Measurements from ENCODE around the gene SRPK1.

SRPK1 gene

DNA sequence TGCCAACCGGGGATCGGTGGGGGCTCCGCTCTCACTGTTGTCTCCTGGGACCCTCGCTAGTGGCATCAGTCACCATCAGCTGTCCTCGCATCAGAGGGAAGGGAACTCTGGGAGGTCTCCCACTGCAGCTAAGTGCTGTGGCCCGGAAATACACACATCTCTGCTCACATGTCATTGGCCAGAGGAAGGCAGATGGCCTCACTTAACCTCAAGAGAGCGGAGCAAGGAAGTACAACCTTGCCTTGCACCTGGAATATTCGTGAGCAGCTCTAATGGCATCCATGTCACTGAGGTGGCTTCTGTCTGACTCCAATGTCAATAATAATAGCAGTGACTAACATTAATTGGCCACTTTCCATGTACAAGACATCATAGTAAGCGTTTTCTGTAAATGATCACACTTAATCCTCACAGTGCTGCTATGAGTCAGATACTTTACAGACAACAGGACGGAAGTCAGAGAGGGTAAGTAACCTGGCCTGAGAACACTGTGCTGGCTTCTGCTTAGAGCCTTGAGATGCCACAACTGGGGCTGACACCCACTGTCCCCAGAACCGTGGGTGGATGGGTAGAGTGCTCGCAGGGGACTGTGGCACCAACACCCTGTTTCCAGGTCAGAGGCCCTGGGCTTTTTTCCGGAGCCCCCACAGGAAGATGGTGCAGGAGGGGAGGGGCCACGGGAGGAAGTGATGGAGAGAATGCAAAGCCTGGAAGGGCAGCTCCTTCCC is 109.8 kb downstream of the SRPK1 start:
- DNase-seq: no peak

DNA sequence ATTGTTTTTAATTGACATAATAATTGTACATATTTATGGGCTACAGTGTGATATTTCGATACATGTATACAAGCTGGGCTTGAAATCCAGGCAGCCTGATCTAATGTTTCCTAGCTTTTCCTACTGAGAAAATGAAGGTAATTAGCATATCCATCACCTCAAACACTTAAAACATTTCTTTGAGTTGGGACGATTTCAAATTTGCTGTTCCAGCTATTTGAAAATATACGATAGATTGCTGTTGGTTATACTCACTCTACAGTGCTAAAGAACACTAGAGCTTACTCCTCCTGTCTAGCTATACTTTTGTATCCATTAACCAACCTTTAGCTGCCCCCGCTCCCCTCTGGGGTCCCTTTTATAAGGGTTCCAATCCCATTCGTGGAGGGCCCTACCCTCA is 111.1 kb downstream of the SRPK1 start:
- no peak for DNase-seq

DNA sequence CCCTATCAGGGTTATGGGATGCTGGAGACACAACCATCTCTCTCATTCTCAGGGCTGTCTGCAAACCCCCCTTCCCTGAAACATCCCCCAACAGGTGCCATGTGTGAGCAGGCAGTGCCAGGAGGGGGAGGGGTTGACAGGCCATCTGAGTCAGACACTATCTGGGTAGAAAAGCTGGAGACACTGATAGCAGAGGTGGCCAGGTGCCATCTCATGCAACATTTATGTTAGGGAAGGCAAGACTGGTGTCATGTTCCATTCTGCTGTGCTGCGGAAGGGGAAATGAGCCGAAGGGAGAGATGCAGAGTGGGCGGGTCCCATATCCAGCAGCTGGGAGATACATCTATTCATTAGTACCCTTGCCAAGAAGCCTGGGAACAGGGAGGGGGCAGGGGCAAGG is 112.2 kb downstream of the SRPK1 start:
- peak in 1 of 2 experiments; percentile 38 for DNase-seq

DNA sequence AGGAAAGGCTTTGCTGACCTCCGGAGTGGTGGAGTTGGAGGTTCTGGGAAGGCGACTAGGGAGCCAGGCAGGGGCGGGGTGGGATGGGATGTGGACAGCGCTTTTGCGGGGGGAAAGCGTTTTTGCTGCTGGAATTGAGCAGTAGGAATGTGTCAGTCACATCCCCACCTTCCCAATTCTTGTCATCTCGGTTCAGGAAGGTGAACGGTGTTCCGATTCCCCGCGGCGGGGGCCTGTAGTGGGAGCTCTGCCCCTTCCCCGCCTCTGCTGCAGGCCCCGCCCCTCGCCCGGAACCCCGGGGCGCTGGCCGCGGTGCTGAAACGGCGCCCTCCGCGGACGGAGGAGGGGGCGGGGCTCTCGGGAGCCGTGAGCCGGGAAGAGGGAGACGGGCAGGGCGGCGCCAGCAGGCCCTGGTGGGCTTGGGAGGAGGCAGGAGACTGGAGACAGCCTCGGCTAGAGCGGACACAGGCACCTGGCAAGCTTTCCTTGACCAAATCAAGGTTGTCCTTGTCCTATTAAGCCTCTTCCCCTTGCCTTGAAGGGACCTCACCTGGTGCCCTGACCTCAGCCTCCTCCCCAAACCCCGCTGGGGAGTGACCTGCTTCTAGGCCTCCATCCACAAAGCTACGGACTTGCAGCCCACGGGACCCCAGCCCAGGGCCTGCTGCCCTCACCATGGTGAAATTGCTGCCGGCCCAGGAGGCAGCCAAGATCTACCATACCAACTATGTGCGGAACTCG is 115.7 kb downstream of the SRPK1 start, which contains the start of gene LHFPL5:
Gene LHFPL5 (plus strand): TSS at position 357 of the 741 bp plus-strand sequence. CDS start 319 bp downstream, at position 676.
- DNase-seq: peak in 1 of 2 experiments; percentile 12

DNA sequence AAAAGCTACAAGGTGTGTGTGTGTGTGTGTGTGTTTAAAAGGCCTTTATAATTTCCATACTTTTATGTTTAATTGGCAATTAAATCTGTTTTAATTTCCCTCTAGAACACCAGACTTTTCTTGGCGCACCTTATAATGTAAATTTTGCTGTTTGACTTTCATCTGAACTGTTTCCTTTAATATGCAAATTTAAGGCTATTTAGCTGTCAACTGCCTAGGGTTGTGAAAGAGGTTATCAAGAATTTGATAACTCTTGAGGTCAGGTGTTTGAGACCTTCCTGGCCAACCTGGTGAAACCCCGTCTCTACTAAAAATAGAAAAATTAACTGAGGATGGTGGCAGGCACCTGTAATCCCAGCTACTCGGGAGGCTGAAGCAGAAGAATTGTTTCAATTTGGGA is 119.8 kb downstream of the SRPK1 start:
- no peak for DNase-seq

DNA sequence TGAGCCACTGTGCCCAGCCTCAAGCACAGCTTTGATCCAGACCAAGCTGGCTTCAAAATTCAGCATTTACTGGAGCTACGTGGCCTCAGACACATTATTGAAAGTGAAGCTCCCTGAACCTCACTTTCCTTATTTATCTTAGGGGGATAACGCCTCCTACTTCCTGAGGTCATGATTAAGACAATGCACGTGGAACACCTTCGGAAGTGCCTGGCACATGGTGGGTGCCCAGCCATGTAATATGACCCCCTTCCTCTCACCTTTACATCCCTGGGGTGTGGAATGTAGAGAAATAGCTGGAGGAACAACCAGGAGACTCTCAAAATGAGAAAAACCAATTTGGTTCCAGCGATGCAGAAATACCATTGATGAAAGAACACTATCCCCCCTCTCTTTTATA is 122.2 kb downstream of the SRPK1 start:
- DNase-seq: no peak

DNA sequence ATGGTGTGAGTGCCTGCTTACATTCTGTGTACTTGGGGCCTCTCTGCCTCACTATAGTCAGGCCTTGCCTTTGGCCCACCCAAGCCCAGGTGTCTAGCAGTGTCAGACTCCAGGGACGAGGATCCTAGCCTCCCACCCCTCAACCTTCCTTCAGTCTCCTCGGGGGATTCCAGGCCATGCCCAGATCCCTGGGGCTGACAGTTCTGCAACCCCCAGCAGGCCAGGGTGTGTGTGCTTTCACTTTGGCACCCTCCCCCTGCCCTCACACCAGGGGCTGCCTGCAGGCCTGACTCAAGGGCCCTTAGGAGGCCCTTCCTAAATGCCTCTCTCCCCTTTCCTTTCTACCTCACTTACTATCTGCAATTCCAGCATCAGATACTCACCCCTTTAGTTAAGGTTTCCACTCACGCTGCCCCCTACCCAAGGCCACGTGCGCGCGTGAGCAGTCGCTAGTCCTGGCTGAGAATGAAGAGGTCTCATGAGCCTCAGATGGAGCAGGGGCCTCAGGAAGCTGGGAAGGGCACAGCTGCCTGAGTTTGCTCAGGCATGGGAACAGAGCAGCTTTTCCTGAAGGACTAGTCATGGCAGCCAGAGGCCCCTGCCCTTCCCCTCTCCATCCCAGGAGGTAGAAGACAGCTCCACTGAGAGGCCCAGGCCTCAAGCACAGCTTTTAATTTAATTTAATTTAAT is 122.9 kb downstream of the SRPK1 start:
- no peak for DNase-seq

DNA sequence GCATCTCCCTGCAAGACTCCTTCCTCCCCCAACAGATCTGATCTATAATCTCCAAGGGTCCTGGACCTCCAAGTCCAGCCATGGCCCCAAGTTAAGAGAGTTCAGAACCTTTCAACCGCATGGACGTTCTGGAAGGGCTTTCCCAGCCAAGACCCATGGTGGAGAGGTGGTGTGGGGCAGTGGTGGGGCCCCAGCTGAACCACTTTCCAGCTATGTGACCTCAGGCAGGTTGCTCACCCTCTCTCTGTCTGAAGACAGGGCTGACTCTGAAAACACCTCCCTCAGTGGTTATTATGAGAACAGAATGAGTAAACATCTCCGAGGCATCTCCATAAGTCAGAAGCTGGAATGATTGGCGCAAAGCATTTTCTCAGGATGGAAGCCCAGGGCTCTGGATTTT is 124.7 kb downstream of the SRPK1 start:
- DNase-seq: no peak

DNA sequence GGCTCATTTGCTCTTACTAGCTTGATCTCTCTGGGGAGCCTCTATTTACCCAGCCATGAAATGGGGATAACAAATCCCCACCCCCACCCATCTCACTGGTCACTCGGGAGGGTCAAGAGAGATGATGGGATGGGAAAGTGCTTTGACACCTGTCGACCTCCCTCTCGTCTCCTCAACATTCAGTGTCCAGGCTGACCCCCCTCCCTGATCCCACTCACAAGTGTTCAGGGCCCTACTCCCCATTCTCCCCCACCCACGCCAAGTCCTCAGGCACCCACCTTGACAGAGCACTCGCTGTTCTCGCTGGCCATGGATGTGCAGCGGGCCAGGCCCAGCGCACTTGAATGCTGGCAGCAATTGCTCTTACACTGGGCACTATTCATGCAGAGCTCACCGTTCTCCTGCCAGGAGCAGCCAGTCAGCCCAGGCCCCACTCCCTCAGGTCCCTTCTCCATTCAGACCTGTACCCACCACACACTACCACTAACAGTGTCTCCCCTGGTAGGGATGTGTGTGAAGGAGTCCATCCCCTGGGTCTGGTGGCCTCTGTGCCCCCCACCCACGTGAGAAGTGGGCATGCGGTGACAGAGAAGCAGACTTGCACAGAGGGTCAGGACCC is 125.3 kb downstream of the SRPK1 start:
- DNase-seq: no peak

DNA sequence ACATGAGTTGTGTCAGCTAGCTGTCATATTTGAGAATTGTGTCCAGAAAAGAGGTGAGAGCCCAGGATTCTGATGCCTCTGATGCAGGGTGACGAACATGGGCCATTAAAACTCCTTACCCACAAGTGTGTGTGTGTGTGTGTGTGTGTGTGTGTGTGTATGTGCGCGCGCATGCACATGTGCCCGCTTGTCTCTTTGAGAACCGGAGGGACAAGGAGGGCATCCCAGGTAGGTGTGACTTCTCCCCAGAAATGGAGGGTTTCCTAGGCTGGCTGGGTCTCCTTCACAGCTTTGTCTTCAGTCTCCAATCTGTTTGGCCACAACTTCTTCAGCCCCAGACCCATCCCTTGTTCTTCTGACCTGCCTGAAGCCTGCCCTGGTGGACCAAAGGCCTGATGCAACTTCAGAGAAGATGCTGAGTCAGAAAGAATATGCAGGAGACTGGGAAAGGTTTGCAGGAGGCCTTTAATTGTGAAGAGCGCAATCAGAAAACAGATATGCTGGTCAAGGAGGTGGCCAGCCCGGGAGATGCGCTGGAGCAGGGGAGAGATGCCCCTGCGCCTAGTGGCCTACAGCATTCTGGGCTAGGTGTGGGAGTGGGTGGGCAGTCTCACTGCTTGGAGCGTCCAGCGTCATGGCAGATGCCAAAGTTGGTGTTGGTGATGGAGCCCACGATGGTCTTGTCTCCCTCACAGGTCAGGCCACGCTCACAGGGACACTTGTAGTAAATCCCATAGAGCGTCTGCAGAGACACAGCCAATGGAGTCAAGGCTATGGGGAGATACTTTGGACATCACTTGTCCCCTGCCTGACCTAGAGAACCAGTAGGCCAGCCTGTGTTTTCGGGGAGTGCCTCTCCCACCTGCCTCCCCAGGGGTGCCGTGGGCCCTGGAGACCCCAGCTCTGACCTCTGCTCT is 126.1 kb downstream of the SRPK1 start:
- no peak for DNase-seq

DNA sequence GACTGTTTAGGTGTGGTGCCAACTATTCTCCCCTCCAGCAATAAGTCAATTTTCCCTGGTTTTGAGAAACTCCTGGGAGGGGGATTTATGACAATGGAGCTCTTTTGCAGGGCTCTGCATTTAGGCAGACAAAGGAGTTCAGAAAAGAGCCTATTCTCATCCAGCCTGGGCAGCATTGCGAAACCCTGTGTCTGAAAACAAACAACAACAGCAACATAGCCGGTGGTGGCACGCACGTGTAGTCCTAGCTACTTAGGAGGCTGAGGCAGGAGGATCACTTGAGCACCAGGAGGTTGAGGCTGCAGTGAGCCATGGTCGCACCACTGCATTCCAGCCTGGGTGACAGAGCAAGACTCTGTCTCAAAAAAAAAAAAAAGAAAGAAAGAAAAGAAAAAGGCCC is 130.2 kb downstream of the SRPK1 start:
- no peak for DNase-seq

DNA sequence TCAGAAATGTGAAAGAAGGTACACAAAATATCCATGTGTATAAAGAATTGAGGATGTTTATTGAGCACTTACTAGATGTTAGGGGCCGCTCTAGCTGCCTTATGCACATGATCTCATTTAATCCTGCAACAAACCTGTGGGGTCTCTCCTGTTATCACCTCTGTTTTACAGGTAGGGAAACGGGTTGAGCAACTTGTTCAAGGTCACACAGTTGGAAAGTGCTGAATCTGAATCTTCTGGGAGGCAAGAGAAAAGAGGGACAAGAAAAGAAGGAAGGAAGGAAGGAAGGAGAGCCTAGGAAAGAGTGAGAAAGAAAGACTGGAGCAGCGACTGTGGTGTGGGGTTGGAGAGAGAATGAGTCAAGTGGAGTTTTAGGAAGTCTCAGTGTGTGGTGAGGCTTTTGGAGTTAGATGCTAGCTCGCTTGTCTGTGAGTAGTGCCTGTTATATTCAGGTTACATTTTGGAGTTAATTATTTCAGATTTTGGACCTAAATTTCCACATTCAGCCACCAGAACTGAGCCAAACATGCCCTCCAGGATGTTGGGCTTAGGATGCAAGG is 132.4 kb downstream of the SRPK1 start:
- no peak for DNase-seq

DNA sequence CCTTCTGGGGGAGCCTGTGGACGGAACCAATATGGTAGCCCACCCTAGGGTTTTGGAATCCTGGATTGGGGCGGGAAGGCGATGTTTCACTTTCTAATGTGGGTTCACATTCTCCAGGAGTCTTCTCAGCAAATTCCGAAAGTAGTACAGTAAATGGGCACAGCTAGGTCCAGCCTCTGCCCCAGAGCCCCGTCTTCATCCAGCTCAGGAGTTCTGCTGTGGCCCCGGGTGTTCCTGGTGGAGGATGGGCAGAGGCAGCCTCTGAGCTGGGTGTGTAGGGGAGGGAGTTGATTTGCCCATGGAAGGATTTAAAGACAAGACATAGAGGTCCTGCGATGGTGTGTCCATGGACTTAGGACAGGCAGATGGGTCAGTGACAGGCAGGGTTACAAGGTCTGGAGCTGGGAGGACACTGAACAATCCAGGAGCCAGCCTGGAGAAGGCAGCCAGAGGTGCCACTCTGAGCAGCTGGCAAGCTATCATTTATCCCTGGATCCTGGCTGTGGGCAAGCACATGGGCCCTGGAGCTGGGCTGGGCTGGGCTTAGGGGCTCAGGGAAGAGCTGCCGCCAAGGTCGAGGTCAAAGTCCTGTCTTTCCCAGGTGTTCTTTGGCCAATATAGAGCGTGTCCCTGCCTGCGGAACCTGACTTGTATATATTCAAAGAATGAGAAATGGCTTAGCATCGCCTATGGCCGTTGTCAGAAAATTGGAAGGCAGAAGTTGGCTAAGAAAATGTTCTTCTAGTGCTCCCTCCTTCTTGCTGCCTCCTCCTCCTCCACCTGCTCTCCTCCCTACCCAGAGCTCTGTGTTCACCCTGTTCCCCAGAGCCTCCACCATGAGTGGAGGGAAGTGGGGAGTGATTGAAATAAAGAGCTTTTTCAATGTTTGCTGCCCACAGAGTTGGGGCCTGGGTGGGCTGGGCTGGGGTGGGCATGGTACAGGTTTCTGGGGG is 133.4 kb downstream of the SRPK1 start:
- DNase-seq: no peak

DNA sequence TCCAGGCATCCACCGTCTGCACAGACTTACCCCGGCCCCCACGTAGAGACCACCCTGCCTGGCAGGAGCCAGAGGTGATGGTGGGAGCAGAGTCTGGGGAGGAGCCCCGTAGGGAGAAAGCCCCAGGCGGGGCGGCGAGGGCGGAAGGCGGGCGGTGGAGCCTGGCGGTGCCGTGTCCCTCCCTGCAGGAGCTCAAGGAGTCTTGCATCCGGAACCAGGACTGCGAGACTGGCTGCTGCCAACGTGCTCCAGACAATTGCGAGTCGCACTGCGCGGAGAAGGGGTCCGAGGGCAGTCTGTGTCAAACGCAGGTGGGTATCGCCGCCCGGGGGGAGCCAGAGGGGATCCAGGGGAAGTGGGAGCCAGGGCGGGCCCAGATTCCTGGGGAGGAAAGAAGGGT is 134.1 kb downstream of the SRPK1 start:
- DNase-seq: no peak

DNA sequence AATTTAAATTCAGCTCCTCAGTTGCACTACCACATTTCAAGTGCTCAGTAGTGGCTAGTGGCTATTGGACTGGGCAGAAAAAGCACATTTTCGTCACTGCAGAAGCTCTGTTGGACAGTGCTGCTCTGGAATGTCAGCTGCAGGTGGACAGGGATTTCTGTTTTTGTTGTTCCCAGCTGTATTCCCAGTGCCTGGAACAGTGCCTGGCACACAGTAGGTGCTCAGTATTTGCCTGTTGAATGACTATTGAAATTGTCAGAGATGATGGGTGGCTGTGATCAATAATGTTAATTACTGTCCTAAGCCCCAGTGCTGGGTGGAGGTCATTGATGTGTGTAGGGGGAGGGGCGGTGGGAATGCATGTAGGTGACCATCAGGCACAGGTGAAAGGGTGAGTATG is 134.6 kb downstream of the SRPK1 start:
- DNase-seq: no peak

DNA sequence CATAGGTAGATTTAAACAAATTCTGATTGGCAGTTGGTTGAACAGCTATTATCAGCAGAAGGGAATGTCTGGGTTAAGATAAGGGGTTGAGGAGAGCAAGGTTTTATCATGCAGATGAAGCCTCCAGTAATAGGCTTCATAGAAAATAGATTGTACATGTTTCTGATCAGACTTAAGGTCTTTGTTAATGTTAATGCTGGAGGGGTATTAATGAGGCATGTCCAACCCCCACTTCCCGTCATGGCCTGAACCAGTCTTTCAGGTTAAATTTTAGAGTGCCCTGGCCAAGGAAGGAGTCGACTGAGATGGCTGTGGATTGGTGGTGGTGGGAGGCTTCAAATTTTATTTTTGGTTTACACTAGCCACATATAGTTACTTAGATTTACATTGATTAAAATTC is 136.7 kb downstream of the SRPK1 start:
- no peak for DNase-seq

Measured in NCI-H446 (cell line).